ENCODE measurements around the gene REEP3.

- no peak for TF ChIP-seq CTCF (IDR thresholded peaks at IDR 0.05)
- no peak for TF ChIP-seq POLR2A (IDR thresholded peaks at IDR 0.05)
- TF ChIP-seq EP300 (IDR thresholded peaks at IDR 0.05): no peak
- TF ChIP-seq POLR2AphosphoS5 (IDR thresholded peaks at IDR 0.05): no peak
These were observed 26.2 kb upstream of the REEP3 start for GRCh38 chr10:63494951-63495350.
